H1 (cell line): Measurements from ENCODE around the gene BPHL. TPM values are rescaled to one million over a fixed set of nuclear protein-coding genes. Genes with fewer than 3 reads are reported as not detected.

Source experiments
- CTCF ChIA-PET: fragments of 300-600 bp; sonication (Branson Sonifier 250); formaldehyde crosslinking; loops from one replicate; lab custom pipeline; 2021; ENCODE audit not compliant: partially characterized antibody; lab: Charles Lee
- POLR2A ChIA-PET: fragments of 300-600 bp; sonication (Branson Sonifier 250); formaldehyde crosslinking; loops from one replicate; lab custom pipeline; 2021; ENCODE audit warnings: inconsistent platforms; ENCODE audit not compliant: partially characterized antibody; lab: Charles Lee
- DNase-seq, 2 experiments: peaks; one replicate each; pipeline versions ENCODE4 v3.0.0 to v3.0.0-alpha.2; 2010 to 2022; ENCODE audit warnings: low spot score in 2 of 2, low read depth in 1 of 2, mixed read lengths in 1 of 2
- FAIRE-seq: peaks from 2 replicates; lab custom pipeline; 2011; peaks lifted over from hg19 to GRCh38; lab: Jason Lieb, UNC
- H2AFZ ChIP-seq: 2 replicates; pipeline ENCODE4 v1.8.1; 2012; ENCODE audit warnings: low read length, inconsistent platforms
- H2AK5ac ChIP-seq: 2 replicates; pipeline ENCODE4 v1.6.1; 2013; ENCODE audit warnings: low read depth, low read length
- H2BK120ac ChIP-seq: replicated peaks from 2 replicates; pipeline ENCODE3; 2013; ENCODE audit warnings: low read depth, low read length, inconsistent platforms
- H2BK12ac ChIP-seq: 2 replicates; pipeline ENCODE4 v1.6.1; 2013; ENCODE audit warnings: low read depth, low read length
- H2BK15ac ChIP-seq: 2 replicates; pipeline ENCODE4 v1.6.1; 2013; ENCODE audit warnings: low read length
- H2BK20ac ChIP-seq: 2 replicates; pipeline ENCODE4 v1.6.1; 2013; ENCODE audit warnings: low read length
- H2BK5ac ChIP-seq: 2 replicates; pipeline ENCODE4 v1.6.1; 2013; ENCODE audit warnings: low read depth, low read length
- H3K14ac ChIP-seq: 2 replicates; pipeline ENCODE4 v1.6.1; 2013; ENCODE audit warnings: inconsistent platforms; ENCODE audit not compliant: insufficient read length
- H3K18ac ChIP-seq: 2 replicates; pipeline ENCODE4 v1.6.1; 2013; ENCODE audit warnings: low read length; ENCODE audit errors: extremely low read depth
- H3K23ac ChIP-seq: 2 replicates; pipeline ENCODE4 v1.6.1; 2013; ENCODE audit warnings: inconsistent platforms; ENCODE audit not compliant: insufficient read length
- H3K23me2 ChIP-seq: 2 replicates; pipeline ENCODE4 v1.6.1; 2013; ENCODE audit warnings: low read depth, low read length
- H3K27ac ChIP-seq: 2 replicates; pipeline ENCODE4 v1.6.1; 2011; ENCODE audit warnings: low read depth, low read length, inconsistent platforms
- H3K27me3 ChIP-seq, 4 experiments: replicated peaks in 1 of 4; 1 replicate in 1 of 4; 2 replicates in 3 of 4; pipeline versions ENCODE4 v1.6.1 to v1.8.1; 2011 to 2013; ENCODE audit warnings: low read length in 3 of 4, mild to moderate bottlenecking in 3 of 4, inconsistent platforms in 2 of 4, mixed read lengths in 2 of 4, moderate library complexity in 1 of 4; ENCODE audit not compliant: control insufficient read depth in 3 of 4, insufficient read depth in 3 of 4; ENCODE audit errors: extremely low read depth in 1 of 4
- H3K36me3 ChIP-seq, 4 experiments: 2 replicates each; pipeline versions ENCODE4 v1.6.1 to v1.8.1; 2011 to 2013; ENCODE audit warnings: mild to moderate bottlenecking in 4 of 4, low read length in 3 of 4, moderate library complexity in 2 of 4, control low read depth in 1 of 4, inconsistent platforms in 1 of 4; ENCODE audit not compliant: insufficient read depth in 4 of 4, control insufficient read depth in 2 of 4
- H3K4ac ChIP-seq: replicated peaks from 2 replicates; pipeline ENCODE3; 2013; ENCODE audit warnings: low read length, low read depth, mixed read lengths, inconsistent platforms; ENCODE audit not compliant: insufficient read length
- H3K4me1 ChIP-seq, 4 experiments: replicated peaks in 1 of 4; 1 replicate in 1 of 4; 2 replicates in 3 of 4; pipeline versions ENCODE4 v1.6.1 to v1.8.1; 2011 to 2013; ENCODE audit warnings: low read length in 3 of 4, inconsistent platforms in 2 of 4, mixed read lengths in 1 of 4; ENCODE audit not compliant: insufficient read depth in 4 of 4, control insufficient read depth in 3 of 4
- H3K4me2 ChIP-seq, 2 experiments: 2 replicates each; pipeline versions ENCODE4 v1.6.1 to v1.8.1; 2011 to 2013; ENCODE audit warnings: low read depth in 2 of 2, low read length in 2 of 2, control low read depth in 1 of 2, inconsistent platforms in 1 of 2, mild to moderate bottlenecking in 1 of 2; ENCODE audit not compliant: insufficient read depth in 1 of 2
- H3K4me3 ChIP-seq, 4 experiments: fragments of 200-600, 300-600 bp in 1 of 4; sonication (generic), shearing (Covaris generic), sonication (Bioruptor Twin) in 1 of 4; 2 replicates each; pipeline versions ENCODE4 v1.5.1 to v1.8.1; 2011 to 2016; ENCODE audit warnings: low read length in 4 of 4, low read depth in 3 of 4, control low read depth in 2 of 4, inconsistent platforms in 2 of 4, mild to moderate bottlenecking in 2 of 4, mixed read lengths in 1 of 4, moderate library complexity in 1 of 4; ENCODE audit not compliant: insufficient read depth in 2 of 4; ENCODE audit errors: extremely low read depth in 1 of 4
- H3K56ac ChIP-seq: replicated peaks from 2 replicates; pipeline ENCODE3; 2013; ENCODE audit warnings: low read depth, mild to moderate bottlenecking, mixed read lengths, low read length, inconsistent platforms; ENCODE audit not compliant: insufficient read length
- H3K79me1 ChIP-seq: 2 replicates; pipeline ENCODE4 v1.6.1; 2013; ENCODE audit warnings: low read depth, low read length, control low read depth
- H3K79me2 ChIP-seq, 2 experiments: 2 replicates each; pipeline versions ENCODE4 v1.6.1 to v1.8.1; 2012 to 2013; ENCODE audit warnings: low read length in 2 of 2, mild to moderate bottlenecking in 2 of 2, inconsistent platforms in 1 of 2; ENCODE audit not compliant: insufficient read depth in 2 of 2, control insufficient read depth in 1 of 2
- H3K9ac ChIP-seq, 4 experiments: replicated peaks in 1 of 4; 1 replicate in 1 of 4; 2 replicates in 3 of 4; pipeline versions ENCODE4 v1.6.1 to v1.8.1; 2011 to 2013; ENCODE audit warnings: low read depth in 3 of 4, low read length in 3 of 4, control low read depth in 2 of 4, mild to moderate bottlenecking in 2 of 4, moderate library complexity in 2 of 4, inconsistent platforms in 1 of 4; ENCODE audit errors: extremely low read depth in 1 of 4
- H3K9me3 ChIP-seq, 2 experiments: 2 replicates each; pipeline versions ENCODE4 v1.6.1 to v1.8.1; 2012 to 2013; ENCODE audit warnings: mild to moderate bottlenecking in 2 of 2, moderate library complexity in 2 of 2, control low read depth in 1 of 2, inconsistent platforms in 1 of 2, low read depth in 1 of 2, low read length in 1 of 2, mixed read lengths in 1 of 2; ENCODE audit not compliant: insufficient read depth in 2 of 2
- H4K20me1 ChIP-seq, 2 experiments: replicated peaks in 1 of 2; 2 replicates each; pipeline versions ENCODE3 to v1.8.1; 2011 to 2013; ENCODE audit warnings: inconsistent platforms in 2 of 2, low read length in 2 of 2, mild to moderate bottlenecking in 1 of 2; ENCODE audit not compliant: insufficient read depth in 2 of 2, control insufficient read depth in 1 of 2
- H4K5ac ChIP-seq: 2 replicates; pipeline ENCODE4 v1.6.1; 2013; ENCODE audit warnings: low read length, low read depth, mixed read lengths, inconsistent platforms; ENCODE audit not compliant: insufficient read length
- H4K8ac ChIP-seq: 2 replicates; pipeline ENCODE4 v1.8.0; 2013; ENCODE audit warnings: mild to moderate bottlenecking, moderate library complexity, low read length, inconsistent platforms; ENCODE audit not compliant: insufficient read depth; ENCODE audit errors: extremely low read depth
- H4K91ac ChIP-seq: replicated peaks from 2 replicates; pipeline ENCODE3; 2013; ENCODE audit warnings: low read length, mixed read lengths, inconsistent platforms; ENCODE audit not compliant: insufficient read length
- CBX8 ChIP-seq: fragments of 300-800, 300-1000 bp; sonication (generic); IDR thresholded peaks from 2 replicates; pipeline ENCODE4 v1.7.1; 2016; ENCODE audit warnings: low read depth, low read length, borderline replicate concordance
- CTCF ChIP-seq, 3 experiments: IDR thresholded peaks; 1 replicate in 2 of 3; 2 replicates in 1 of 3; pipeline versions ENCODE4 v1.5.1 to v1.6.1; 2011; ENCODE audit warnings: low read length in 3 of 3, mild to moderate bottlenecking in 3 of 3, inconsistent platforms in 2 of 3, low read depth in 1 of 3, moderate library complexity in 1 of 3; ENCODE audit not compliant: insufficient read depth in 1 of 3; ENCODE audit errors: control extremely low read depth in 1 of 3
- NANOG ChIP-seq: IDR thresholded peaks from 2 replicates; pipeline ENCODE4 v1.6.1; 2011; ENCODE audit warnings: low read length, low read depth, mild to moderate bottlenecking, inconsistent platforms; ENCODE audit not compliant: insufficient read depth, poor library complexity, severe bottlenecking
- PHF8 ChIP-seq: fragments of 200-600 bp; sonication (generic); conservative IDR thresholded peaks from 2 replicates; pipeline ENCODE4 v1.7.1; 2012; ENCODE audit warnings: low read depth, mild to moderate bottlenecking, inconsistent platforms, low read length, moderate library complexity
- WGBS, 2 experiments: shearing (Covaris generic) in 1 of 2; methylation state at CpG; one replicate each; pipeline versions ENCODE4 v1.1.6 to v1.1.7; 2013 to 2015; ENCODE audit warnings: low lambda C conversion rate in 2 of 2, mixed read lengths in 2 of 2, inconsistent platforms in 1 of 2, low coverage in 1 of 2, missing lambda C conversion rate in 1 of 2; ENCODE audit not compliant: insufficient replicate concordance in 2 of 2, insufficient coverage in 1 of 2, insufficient read length in 1 of 2; ENCODE audit errors: extremely low coverage in 1 of 2, missing lambda C conversion rate in 1 of 2; 5-methylcytosine and 5-hydroxymethylcytosine counted together
- polyA plus RNA-seq, 7 experiments: library from polyadenylated mRNA; depleted of rRNA in 3 of 7; stranded (reverse) in 5 of 7; unstranded in 2 of 7; fragments of >200 nt in 5 of 7; fragments of 200-250 nt in 2 of 7; gene quantifications; 1 replicate in 5 of 7; 2 replicates in 1 of 7; 4 replicates in 1 of 7; pipeline versions ENCODE4 v1.2.1 to v1.2.3, GENCODE V29; 2011 to 2013; ENCODE audit warnings: missing spikeins in 2 of 7, mixed read lengths in 2 of 7
- total RNA-seq: library from RNA; stranded (reverse); fragmentation: NEBNext Ultra II Directional; extraction: Animal tissue kit (Norgen Biotek cat#: 25700); gene quantifications from 2 replicates; pipeline ENCODE4 v1.2.1, GENCODE V29; 2021

The BPHL gene
- total and polyA plus RNA-seq, 2 of the 8 experiments (the other 6 are each of a cell fraction or from before 2014, with no cell fraction given): 24.4 to 36.4 TPM

- CTCF ChIA-PET: interaction anchor here (1.6 kb wide), 1 partner anchor 101 kb away, joined by 4 read pairs; no protein-coding TSS in a partner anchor
- no peak overlapping the region for H3K18ac ChIP-seq
- H3K56ac ChIP-seq: no peak overlapping the region
- no peak overlapping the region for H3K27ac ChIP-seq
- no peak overlapping the region for H3K4ac ChIP-seq
- H3K79me2 ChIP-seq: no peaks in the 10 kb centered on the region
- H3K4me3 ChIP-seq: no peak overlapping the region
- H3K4me1 ChIP-seq: peaks cover 0 to 8% (median 1%) of the 10 kb centered on the region in 4 experiments; a peak in 2 of 7 replicates
- H2BK12ac ChIP-seq: no peak overlapping the region
- no peaks in the 10 kb centered on the region for H3K79me1 ChIP-seq
- H3K9me3 ChIP-seq: no peaks in the 10 kb centered on the region
- no peak overlapping the region for H2BK120ac ChIP-seq
- H2BK15ac ChIP-seq: no peak overlapping the region
- POLR2A ChIA-PET: interaction anchor here (0.8 to 1.4 kb wide), 2 partner anchors 16 to 57 kb away, joined by 3 read pairs; no protein-coding TSS in a partner anchor
- H3K23ac ChIP-seq: no peak overlapping the region
- no peak overlapping the region for H4K5ac ChIP-seq
- no peak overlapping the region for H4K8ac ChIP-seq
- no peak overlapping the region for H3K4me2 ChIP-seq
- H2BK20ac ChIP-seq: no peak overlapping the region
- no peak overlapping the region for H2AK5ac ChIP-seq
- H3K36me3 ChIP-seq: peaks cover 17 to 67% (median 38%) of the 10 kb centered on the region in 4 experiments
- H3K14ac ChIP-seq: no peak overlapping the region
- no peak for FAIRE-seq
- no peaks in the 10 kb centered on the region for H3K23me2 ChIP-seq
- WGBS, 2 experiments: 96% methylated on average over 12 of the region's 12 CpGs; no CpG with 5 or more reads in 1 of the 2 experiments
- no peak for DNase-seq
- TF ChIP-seq CBX8 (no peak), CTCF (IDR thresholded peaks at IDR 0.05; ENCODE audit: control extremely low read depth in 1 of 3, insufficient read depth in 1 of 3, low read depth in 1 of 3, low read length in 3 of 3) (no peak), NANOG (no peak), PHF8 (no peak)
- no peak overlapping the region for H2AFZ ChIP-seq
- no peak overlapping the region for H4K91ac ChIP-seq
- no peak overlapping the region for H3K9ac ChIP-seq
- no peaks in the 10 kb centered on the region for H4K20me1 ChIP-seq
- H2BK5ac ChIP-seq: no peak overlapping the region
- H3K27me3 ChIP-seq: no peaks in the 10 kb centered on the region
These were observed 18.7 kb downstream of the BPHL start for GRCh38 chr6:3137057-3137777.
